ENCODE results near the gene NDN.

DNA sequence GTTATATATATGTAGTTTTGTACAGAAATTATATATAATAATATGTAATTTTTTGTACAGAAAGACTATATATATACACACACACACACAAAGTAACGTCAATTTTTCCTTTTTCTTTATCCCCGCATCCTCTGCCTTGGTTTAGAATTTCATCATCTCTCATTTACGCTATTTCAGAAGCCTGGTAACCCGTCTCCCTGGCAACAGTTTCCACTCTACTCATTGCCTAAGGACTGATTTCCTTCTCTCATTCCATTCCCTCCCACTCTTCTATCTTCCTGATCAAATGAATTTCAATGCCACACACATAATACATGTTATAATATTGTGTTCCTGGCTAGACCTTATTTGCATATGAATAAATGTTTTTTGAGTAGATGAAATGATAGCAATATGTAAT lies 47.8 kb upstream of the NDN start:
- no peak for TF ChIP-seq REST (IDR thresholded peaks at IDR 0.05)
- TF ChIP-seq, protein P1, sequence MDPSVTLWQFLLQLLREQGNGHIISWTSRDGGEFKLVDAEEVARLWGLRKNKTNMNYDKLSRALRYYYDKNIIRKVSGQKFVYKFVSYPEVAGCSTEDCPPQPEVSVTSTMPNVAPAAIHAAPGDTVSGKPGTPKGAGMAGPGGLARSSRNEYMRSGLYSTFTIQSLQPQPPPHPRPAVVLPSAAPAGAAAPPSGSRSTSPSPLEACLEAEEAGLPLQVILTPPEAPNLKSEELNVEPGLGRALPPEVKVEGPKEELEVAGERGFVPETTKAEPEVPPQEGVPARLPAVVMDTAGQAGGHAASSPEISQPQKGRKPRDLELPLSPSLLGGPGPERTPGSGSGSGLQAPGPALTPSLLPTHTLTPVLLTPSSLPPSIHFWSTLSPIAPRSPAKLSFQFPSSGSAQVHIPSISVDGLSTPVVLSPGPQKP (IDR thresholded peaks at IDR 0.05; ENCODE audit: low read depth, low read length), result no peak
- TF ChIP-seq MAFK (IDR thresholded peaks at IDR 0.05; ENCODE audit: partially characterized antibody), result no peak
- TF ChIP-seq CHD2 (IDR thresholded peaks at IDR 0.05; ENCODE audit: low read length, partially characterized antibody), result no peak
- no peak for TF ChIP-seq CTCF (IDR thresholded peaks at IDR 0.05)
- no peak for TF ChIP-seq HDAC2 (IDR thresholded peaks at IDR 0.05)
- no peak for TF ChIP-seq ZFP36 (IDR thresholded peaks at IDR 0.05; ENCODE audit: borderline replicate concordance, partially characterized antibody)
- TF ChIP-seq POLR2A (IDR thresholded peaks at IDR 0.05; ENCODE audit: low read length), result no peak
